Muscle layer of duodenum (tissue), 2 donors: Measurements from ENCODE around the gene PHACTR3.
A peak's percentile ranks its signal among the peaks of the same experiment; 100 is the strongest.

Source experiments
- H3K27ac ChIP-seq: one replicate; pipeline ENCODE4 v1.7.0; 2013; ENCODE audit warnings: mild to moderate bottlenecking, low read length
- H3K27me3 ChIP-seq: one replicate; pipeline ENCODE4 v1.7.0; 2013; ENCODE audit warnings: low read depth, mild to moderate bottlenecking, control low read depth, low read length
- H3K36me3 ChIP-seq, 2 donors: one replicate each; pipeline ENCODE4 v1.7.0; 2013; ENCODE audit warnings: low read length in 2 of 2, control low read depth in 1 of 2, mild to moderate bottlenecking in 1 of 2; ENCODE audit not compliant: insufficient read depth in 2 of 2, control insufficient read depth in 1 of 2
- H3K4me1 ChIP-seq, 2 donors: one replicate each; pipeline ENCODE4 v1.7.0; 2013; ENCODE audit warnings: low read length in 2 of 2, mild to moderate bottlenecking in 2 of 2, control low read depth in 1 of 2, moderate library complexity in 1 of 2; ENCODE audit not compliant: insufficient read depth in 2 of 2, control insufficient read depth in 1 of 2
- H3K4me3 ChIP-seq, 2 donors: one replicate each; pipeline ENCODE4 v1.7.0; 2013; ENCODE audit warnings: low read length in 2 of 2, low read depth in 1 of 2, mild to moderate bottlenecking in 1 of 2
- H3K9me3 ChIP-seq, 2 donors: one replicate each; pipeline ENCODE4 v1.7.0; 2013; ENCODE audit warnings: low read length in 2 of 2, control low read depth in 1 of 2, mild to moderate bottlenecking in 1 of 2; ENCODE audit not compliant: control insufficient read depth in 1 of 2
- donor health status: healthy.

Gene PHACTR3

DNA sequence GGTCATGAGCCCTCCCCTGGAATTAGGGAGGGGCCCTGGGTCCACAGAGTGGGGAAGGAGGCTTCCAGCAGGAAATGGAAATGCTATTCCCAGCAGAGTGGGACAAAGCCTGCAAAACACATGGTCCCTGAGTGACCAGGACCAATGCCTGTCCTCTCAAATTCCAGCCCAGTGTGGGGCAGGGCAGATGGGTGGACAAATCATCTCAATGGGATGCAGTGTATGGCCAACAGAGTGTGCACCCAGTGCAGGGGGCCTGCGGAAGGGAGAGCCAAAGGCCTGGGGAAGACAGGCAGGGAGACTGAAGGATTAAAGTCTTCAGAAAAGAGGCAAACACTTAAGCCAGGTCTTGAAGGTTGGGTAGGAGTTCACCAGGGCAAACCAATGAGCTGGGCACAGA is 28.7 kb upstream of the PHACTR3 start:
- H3K4me3 ChIP-seq: no peak overlapping the region
- H3K27me3 ChIP-seq: peaks cover 15% of the 10 kb centered on the region
- no peaks in the 10 kb centered on the region for H3K9me3 ChIP-seq
- peaks cover 0 to 5% of the 10 kb centered on the region in 2 donors for H3K4me1 ChIP-seq
- no peaks in the 10 kb centered on the region for H3K36me3 ChIP-seq
- H3K27ac ChIP-seq: no peak overlapping the region

DNA sequence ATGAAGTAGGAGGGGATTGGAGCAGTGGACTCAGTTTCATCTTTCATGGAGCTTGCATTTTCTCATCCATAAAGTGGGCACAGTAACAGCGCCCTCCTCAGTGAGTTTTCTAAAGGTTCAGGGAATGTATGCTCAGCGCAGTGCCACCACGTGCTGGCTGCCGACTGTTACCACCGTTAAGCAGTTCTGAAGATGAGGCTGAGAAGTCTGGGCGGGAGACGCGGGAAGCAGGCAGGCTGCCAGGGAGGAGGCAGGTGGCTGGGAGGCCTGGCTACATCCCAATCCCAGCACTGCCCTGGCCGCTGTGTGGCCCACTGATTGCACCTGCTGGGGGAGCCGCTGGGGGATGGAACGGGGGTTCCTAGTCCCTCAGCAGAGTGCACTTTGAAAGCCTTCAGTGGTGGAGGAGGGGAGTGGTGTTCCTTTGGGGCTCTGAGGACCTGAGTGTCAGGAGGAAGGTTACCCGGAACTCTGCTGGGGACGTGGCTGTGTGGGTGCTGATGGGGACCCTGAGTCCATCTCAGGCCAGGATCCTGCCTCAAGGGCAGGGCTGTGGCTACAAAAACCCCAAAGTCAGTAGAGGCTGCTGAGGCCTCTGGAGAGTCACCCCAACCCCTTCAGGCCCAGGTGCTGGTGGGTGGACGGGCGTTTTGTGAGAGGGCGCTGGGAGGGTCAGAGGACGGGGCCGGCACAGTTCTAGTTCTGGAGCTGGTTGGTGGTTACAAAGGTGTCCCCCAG is 28.0 kb upstream of the PHACTR3 start:
- no peak overlapping the region for H3K4me3 ChIP-seq
- H3K4me1 ChIP-seq: peaks cover 0 to 5% of the 10 kb centered on the region in 2 donors
- H3K9me3 ChIP-seq: no peaks in the 10 kb centered on the region
- H3K36me3 ChIP-seq: no peaks in the 10 kb centered on the region
- peaks cover 15% of the 10 kb centered on the region for H3K27me3 ChIP-seq
- no peak overlapping the region for H3K27ac ChIP-seq

DNA sequence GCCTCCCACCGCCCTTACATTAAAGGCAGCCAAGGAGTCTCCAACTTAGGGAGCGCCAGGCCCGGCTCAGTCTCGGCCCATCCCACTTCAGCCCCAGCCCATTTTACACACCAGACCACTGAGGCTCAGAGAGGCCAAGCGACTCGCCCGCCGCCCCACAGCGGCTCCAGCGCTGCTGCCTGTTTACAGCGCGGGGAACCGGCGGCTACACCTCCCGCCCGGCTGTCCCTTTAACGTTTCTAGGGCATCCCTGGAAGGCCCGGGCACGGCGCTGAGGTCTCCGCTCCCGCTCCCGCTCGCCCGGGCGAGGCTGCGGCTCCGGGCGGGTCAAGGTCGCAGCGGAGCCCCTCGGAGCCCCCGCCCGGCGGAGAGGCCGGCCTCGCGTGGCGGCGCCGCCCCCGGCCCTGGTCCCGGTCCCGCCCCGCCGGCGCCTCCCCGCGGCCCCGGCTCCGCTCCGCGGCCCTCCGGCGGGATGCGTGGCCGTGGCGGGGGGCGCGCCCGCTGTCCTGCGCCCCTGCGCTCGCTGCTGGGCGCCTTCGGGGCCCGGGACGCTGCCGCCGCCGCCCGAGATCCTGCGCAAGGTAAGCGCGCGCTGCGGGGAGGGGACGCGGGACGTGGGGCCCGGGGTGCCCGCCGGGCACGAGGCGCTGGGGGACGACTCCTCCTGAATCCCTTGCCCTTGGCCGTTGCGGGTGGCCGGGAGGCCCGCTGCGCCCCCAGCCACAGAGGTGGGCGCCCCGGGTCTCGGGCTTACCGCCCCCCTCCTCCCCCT is 27.1 kb upstream of the PHACTR3 start:
- Histone ChIP-seq H3K4me3 (peak overlapping the region in 1 of 2 donors; percentile 43), H3K36me3 (no peaks in the 10 kb centered on the region), H3K4me1 (no peaks in the 10 kb centered on the region), H3K9me3 (no peaks in the 10 kb centered on the region), H3K27me3 (peaks cover 15% of the 10 kb centered on the region), H3K27ac (no peak overlapping the region)

DNA sequence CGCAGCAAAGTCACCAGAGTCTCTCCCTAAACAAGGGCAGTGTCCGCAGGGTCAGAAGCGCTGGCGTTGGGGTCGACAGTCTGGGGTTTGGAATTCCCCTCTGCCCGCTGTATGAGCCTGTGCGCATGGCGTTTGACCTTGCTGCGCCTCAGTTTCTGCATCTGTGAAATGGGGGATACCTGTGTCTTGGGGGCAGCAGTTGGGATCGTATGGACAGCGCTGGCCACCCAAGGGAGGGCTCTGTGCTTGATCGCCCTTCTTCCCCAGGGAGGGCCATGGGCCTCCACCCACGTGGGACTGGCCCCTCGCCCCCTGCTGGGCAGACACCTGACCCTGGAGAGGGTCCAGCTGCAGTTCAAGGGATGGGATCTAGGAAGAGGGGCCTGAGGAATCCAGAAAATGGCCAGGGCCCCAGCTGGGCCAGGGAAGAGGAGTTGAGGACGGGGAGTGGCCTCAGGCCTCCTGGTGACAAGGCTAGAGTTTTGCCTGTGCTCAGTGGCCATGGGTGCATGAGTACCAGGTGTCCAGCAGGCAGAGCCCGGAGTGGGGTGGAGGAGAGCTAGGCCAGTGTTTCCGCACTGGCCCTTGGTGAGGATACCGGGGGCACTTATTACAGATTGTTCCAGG is 26.4 kb upstream of the PHACTR3 start:
- H3K4me1 ChIP-seq: no peaks in the 10 kb centered on the region
- no peak overlapping the region for H3K4me3 ChIP-seq
- H3K27ac ChIP-seq: no peak overlapping the region
- H3K9me3 ChIP-seq: no peaks in the 10 kb centered on the region
- H3K27me3 ChIP-seq: peaks cover 15% of the 10 kb centered on the region
- no peaks in the 10 kb centered on the region for H3K36me3 ChIP-seq

DNA sequence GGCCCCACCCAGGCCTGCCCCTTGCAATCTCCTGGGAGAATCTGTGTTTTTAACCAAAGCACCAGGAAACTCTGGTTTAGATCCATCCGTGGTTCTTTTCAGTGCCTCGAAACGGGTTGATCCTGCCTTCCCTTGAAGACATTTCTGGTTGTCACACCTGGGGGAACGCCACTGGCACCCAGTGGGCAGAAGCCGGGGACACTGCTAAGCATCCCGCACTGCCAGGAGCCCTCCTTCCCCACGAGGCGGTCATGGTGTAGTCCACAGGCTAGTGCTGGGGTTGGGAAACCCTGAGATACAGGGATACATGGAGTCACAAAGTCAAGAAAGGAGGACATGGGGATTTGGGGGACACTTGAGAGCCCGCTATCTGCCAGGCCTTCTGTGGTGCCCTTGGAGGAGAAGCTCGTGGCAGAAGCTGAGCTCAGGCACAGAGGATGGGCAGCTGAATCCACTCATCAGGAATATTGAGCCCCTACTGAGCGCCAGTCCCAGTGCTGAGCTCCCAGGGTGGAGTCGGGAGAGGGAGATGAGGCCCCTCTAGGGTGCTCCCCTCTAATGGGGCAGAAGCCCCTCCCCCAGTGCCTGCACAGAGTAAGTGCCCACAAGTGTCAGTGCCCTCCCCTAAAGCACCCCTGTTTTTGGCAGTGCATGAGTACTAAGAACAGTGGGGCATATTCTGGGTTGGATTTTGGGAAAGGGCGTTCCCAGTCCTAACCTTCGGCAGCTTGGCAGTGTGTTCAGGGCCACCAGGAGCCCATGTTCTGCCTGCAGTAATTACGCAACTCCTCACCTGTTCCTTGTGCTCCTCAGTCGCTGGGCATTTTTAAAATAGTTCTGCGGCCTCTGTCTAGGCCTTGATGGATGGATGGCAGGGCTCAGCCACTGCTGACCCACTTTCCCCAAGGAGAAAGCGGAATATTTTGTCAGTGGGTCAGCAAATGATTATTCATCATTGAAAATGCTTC is 25.6 kb upstream of the PHACTR3 start:
- H3K27me3 ChIP-seq: peaks cover 15% of the 10 kb centered on the region
- no peak overlapping the region for H3K4me3 ChIP-seq
- no peaks in the 10 kb centered on the region for H3K9me3 ChIP-seq
- no peak overlapping the region for H3K27ac ChIP-seq
- no peaks in the 10 kb centered on the region for H3K4me1 ChIP-seq
- H3K36me3 ChIP-seq: no peaks in the 10 kb centered on the region

DNA sequence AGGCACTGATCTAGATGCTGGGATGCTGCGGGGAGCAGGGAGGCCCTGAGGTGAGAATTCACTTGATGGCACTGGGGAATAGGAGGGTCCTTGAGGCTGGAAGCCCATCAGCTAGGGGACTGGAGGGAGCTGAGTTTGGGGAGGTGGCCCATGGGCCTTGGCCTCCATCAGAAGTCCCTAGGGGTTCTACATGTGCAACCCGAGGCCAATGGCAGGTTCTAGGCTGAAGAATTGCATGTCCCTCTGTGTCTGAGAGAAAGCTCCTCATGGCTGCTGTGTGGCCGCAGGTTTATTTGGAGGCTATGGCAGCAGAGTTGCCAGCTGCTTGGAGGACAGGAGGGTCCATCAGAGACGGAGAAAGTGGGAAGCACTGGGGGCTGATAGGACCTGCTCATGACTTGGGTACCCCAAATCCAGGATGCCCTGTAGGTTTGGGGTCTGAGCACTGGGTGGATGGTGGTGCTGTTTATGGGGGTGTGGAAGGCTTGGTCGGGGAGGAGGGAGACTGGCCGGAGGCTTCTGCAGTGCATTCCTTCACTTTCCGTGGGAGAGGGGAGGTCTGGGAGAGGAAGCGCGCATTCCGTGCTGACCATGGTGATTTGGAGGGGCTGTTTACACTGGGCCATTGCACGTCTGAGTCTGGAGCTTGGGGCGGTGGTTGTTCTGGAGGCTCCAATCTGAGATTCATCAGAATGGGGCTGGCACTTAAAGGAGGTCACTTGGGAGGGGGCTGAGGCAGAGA is 24.8 kb upstream of the PHACTR3 start:
- no peak overlapping the region for H3K27ac ChIP-seq
- H3K9me3 ChIP-seq: no peaks in the 10 kb centered on the region
- no peaks in the 10 kb centered on the region for H3K36me3 ChIP-seq
- H3K4me1 ChIP-seq: no peaks in the 10 kb centered on the region
- no peak overlapping the region for H3K4me3 ChIP-seq
- peaks cover 15% of the 10 kb centered on the region for H3K27me3 ChIP-seq

DNA sequence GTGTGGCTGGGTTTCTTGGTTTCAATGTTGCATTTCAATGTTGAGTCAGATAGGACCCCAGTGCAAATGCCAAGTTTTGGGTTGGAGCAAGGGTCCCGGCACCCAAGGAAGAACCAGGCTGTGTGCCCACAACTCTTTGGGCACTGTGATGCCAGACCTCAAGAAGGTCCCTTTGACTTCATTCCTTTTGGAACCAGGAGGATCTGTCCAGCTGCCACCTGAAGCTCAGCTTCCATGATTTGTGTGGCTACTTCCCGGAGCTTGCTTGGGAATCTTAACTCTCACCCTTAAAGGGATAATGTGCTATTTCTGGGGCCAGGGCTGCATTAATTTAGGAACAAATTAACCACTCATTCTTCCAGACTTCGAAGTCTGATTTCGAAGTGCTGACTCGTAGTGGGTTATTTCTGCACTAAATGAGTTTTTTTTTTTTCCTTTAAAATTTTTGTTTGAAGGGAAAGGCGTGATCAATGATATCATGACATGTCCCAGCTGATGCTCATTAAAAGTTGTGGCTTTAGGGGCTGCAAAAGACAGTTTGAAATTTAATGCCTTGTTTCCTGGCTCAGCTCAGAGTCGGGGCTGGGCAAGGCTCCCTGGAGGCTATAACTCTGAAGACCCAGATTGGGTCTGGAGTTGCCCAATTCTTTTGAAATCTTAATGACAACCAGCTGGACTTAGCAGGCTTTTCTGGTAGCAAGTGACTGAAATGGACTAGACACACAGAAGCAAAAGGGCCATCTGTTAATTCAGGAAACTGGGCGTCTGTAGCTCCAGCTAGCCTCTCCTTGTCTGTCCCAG is 24.0 kb upstream of the PHACTR3 start:
- H3K27ac ChIP-seq: no peak overlapping the region
- H3K4me3 ChIP-seq: no peak overlapping the region
- no peaks in the 10 kb centered on the region for H3K36me3 ChIP-seq
- no peaks in the 10 kb centered on the region for H3K4me1 ChIP-seq
- H3K9me3 ChIP-seq: no peaks in the 10 kb centered on the region
- peaks cover 15% of the 10 kb centered on the region for H3K27me3 ChIP-seq

DNA sequence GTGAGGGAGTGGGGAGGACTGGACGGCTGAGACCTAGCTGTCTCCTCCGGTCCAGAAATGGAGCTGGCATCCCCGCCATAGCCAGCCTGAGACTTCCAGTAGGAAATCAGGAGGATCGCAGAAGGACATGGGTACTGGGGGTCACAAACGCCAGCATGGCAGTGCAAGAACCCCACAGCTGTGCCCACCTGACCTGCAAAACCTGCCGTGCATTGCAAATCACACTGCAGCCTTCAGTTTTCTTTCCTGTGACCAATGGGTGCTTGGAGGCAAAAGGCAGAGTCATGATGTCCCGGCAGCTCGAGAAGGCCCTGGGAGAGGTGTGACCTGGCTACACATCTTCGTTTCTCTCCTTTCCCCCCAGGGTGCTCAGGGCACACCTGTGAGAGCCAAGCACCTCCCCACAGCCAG is 23.3 kb upstream of the PHACTR3 start:
- no peaks in the 10 kb centered on the region for H3K4me1 ChIP-seq
- H3K27ac ChIP-seq: no peak overlapping the region
- no peaks in the 10 kb centered on the region for H3K9me3 ChIP-seq
- peaks cover 15% of the 10 kb centered on the region for H3K27me3 ChIP-seq
- H3K4me3 ChIP-seq: no peak overlapping the region
- H3K36me3 ChIP-seq: no peaks in the 10 kb centered on the region

DNA sequence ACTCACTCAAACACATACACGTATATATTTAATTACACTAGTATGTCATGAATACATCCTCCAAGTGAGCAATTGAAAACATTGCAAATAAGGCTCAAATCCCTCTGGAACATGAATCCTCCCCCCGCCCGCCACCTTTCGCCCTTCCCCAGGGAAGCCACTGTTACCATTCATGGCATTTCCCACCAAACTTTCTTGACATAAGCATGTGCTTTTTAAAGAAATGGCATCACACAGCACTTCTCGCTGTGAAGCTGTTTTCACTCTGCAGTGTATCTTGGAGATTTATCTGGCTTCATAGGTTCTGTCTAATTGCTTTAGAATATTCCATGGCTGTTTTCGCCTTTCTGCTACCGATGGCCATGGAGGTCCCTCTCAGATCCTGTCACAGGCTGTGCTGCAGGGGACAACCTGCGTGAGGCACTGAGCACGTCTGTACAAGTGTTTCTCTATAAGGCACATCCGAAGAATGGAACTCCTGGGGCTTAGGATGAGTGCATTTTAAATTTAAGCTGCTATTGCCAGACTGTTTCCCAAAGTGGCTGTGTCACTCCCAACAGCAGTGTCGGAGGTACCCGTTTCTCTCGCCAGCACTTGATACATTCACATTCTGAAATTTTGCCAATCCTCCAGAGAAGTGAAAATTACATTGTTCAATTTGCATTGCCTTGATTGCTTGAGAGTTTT is 22.2 kb upstream of the PHACTR3 start:
- H3K9me3 ChIP-seq: no peaks in the 10 kb centered on the region
- no peaks in the 10 kb centered on the region for H3K4me1 ChIP-seq
- no peak overlapping the region for H3K4me3 ChIP-seq
- H3K36me3 ChIP-seq: no peaks in the 10 kb centered on the region
- peaks cover 10% of the 10 kb centered on the region for H3K27me3 ChIP-seq
- H3K27ac ChIP-seq: no peak overlapping the region
